Effector memory CD4-positive, alpha-beta T cell (primary cell): ENCODE measurements around the gene PCBP1.

Source experiments
- DNase-seq, 3 donors: peaks; one replicate each; pipeline ENCODE4 v3.0.0-alpha.2; 2020
- H3K27ac ChIP-seq: 2 replicates; pipeline ENCODE4 v1.7.0; 2013; ENCODE audit warnings: mild to moderate bottlenecking, low read length, moderate library complexity; ENCODE audit not compliant: insufficient read depth, poor library complexity, severe bottlenecking
- H3K27me3 ChIP-seq: replicated peaks from 2 replicates; pipeline ENCODE4 v1.7.0; 2013; ENCODE audit warnings: mild to moderate bottlenecking, low read length; ENCODE audit not compliant: insufficient read depth, control insufficient read depth, poor library complexity, severe bottlenecking
- H3K36me3 ChIP-seq: 2 replicates; pipeline ENCODE4 v1.7.0; 2013; ENCODE audit warnings: mild to moderate bottlenecking, low read length, moderate library complexity; ENCODE audit not compliant: control insufficient read depth, insufficient read depth
- H3K4me1 ChIP-seq: 2 replicates; pipeline ENCODE4 v1.7.0; 2013; ENCODE audit warnings: low read length, mild to moderate bottlenecking; ENCODE audit not compliant: control insufficient read depth, insufficient read depth, poor library complexity, severe bottlenecking
- H3K4me3 ChIP-seq: 2 replicates; pipeline ENCODE4 v1.7.0; 2013; ENCODE audit warnings: low read length, low read depth, mild to moderate bottlenecking; ENCODE audit not compliant: insufficient read depth, poor library complexity, severe bottlenecking
- H3K9me3 ChIP-seq: 2 replicates; pipeline ENCODE4 v1.7.0; 2013; ENCODE audit warnings: mild to moderate bottlenecking, low read length, moderate library complexity; ENCODE audit not compliant: control insufficient read depth
- total RNA-seq, 3 donors: gene quantifications; one replicate each; lab custom pipeline; 2026; lab: John Stamatoyannopoulos, UW

PCBP1 gene
- 105 to 135 (median 133) reads per million in 3 donors for total RNA-seq

DNA sequence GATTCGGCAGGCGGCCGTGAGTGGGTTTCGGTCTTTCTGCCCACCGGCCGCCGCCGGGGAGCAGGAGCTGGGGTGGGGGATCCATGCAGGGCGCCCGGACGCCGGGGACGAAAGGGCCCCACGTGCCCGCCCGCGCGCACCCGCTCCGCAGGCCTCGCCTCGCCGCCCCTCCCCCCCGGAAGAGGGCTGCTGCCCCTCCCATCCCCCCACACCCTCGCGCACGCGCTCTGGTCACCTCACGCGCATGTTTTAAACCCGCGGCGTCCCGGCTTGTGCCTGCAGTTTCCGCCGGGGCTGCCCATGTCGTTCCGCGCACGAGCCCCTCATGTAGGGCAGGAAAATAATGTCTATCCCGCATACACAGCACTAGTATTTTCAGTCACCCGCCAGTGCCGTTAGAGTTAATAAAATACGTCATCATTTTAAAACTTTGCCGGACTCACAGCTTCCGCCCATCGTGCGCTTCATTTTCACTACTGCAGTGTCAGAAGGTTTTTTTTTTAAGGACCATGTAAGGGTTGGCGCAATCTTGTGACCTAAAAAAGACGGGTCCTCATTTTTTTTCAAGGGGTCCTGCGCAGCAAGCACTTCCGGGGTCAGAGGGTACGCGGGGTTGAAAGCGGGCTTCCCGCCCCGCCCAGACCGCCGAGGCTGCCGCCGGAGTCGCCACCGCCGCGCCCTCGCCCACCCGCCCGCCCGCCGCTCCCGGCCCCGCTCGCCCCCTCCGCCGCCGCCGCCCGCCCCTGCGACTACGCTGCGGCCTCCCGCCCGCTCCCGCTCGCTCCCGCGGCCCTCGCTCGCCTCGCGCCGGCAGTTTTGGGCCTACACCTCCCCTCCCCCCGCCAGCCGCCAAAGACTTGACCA lies at the start of gene PCBP1:
PCBP1 (plus strand) TSS at position 640 of the 864 bp plus-strand sequence. CDS start 267 bp downstream, outside the sequence.
- Histone ChIP-seq H3K9me3 (no peaks in the 10 kb centered on the region), H3K27me3 (no peaks in the 10 kb centered on the region), H3K4me3 (peak within 1 kb of the TSS; percentile 78), H3K4me1 (peaks cover 64% of the 10 kb centered on the region), H3K36me3 (peaks cover 11% of the 10 kb centered on the region), H3K27ac (peak within 1 kb of the TSS; percentile 100)
- peak; percentile 89 to 95 (median 93) for DNase-seq

GRCh38 chr2:70039366-70039765 lies 47.9 kb upstream of the PCBP1 start:
- Histone ChIP-seq H3K27ac (no peak overlapping the region), H3K9me3 (no peaks in the 10 kb centered on the region), H3K36me3 (no peaks in the 10 kb centered on the region), H3K4me3 (no peak overlapping the region), H3K27me3 (no peaks in the 10 kb centered on the region), H3K4me1 (peaks cover 16% of the 10 kb centered on the region)
- DNase-seq = no peak

DNA sequence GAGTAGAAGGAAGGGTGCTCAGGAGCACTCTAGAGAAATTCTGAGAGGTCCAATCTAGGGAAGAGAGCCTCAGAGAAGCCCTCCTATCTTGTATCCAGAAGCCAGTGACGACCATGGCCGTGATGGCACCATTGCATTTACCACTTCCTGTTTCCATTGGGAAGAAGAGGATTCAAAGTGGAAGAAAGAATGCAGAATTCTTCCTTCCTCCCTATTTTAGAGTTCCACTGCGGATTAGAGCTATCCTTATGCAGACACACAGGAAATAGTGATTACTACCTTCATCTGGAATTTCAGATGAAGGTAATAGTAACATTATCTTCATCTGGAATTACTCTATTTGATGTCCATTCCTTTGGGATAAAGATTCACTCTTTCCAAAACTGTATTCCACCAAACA lies 45.6 kb upstream of the PCBP1 start:
- H3K27ac ChIP-seq = no peak overlapping the region
- no peak for DNase-seq
- peaks cover 20% of the 10 kb centered on the region for H3K4me1 ChIP-seq

DNA sequence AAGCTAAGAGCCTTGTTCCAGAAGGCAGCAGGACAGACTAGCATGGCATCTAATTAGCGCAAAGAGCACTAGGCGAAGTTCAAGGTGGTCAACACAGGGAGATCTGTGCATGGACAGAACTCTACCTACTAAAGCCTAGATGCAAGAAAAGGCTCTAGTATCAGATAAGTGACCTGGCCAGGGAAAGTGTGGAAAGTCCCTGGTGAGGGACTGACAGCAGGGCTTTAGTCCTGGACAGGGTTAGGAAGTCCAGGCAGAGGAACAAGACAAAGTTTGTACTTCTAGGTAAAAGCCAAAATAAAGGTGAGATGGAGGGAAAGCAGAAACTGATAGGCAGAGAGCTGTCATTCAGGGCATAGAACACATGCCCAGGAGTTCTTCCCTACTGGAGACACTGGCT lies 45.0 kb upstream of the PCBP1 start:
- peaks cover 20% of the 10 kb centered on the region for H3K4me1 ChIP-seq
- peaks cover 8% of the 10 kb centered on the region for H3K36me3 ChIP-seq
- H3K27me3 ChIP-seq = no peaks in the 10 kb centered on the region
- H3K27ac ChIP-seq = no peak overlapping the region
- no peaks in the 10 kb centered on the region for H3K9me3 ChIP-seq
- H3K4me3 ChIP-seq = no peak overlapping the region
- no peak for DNase-seq

More for the DNA sequence above, 45.6 kb upstream of the PCBP1 start:
- Histone ChIP-seq H3K9me3 (no peaks in the 10 kb centered on the region), H3K4me3 (no peak overlapping the region), H3K27me3 (no peaks in the 10 kb centered on the region), H3K36me3 (peaks cover 7% of the 10 kb centered on the region)

DNA sequence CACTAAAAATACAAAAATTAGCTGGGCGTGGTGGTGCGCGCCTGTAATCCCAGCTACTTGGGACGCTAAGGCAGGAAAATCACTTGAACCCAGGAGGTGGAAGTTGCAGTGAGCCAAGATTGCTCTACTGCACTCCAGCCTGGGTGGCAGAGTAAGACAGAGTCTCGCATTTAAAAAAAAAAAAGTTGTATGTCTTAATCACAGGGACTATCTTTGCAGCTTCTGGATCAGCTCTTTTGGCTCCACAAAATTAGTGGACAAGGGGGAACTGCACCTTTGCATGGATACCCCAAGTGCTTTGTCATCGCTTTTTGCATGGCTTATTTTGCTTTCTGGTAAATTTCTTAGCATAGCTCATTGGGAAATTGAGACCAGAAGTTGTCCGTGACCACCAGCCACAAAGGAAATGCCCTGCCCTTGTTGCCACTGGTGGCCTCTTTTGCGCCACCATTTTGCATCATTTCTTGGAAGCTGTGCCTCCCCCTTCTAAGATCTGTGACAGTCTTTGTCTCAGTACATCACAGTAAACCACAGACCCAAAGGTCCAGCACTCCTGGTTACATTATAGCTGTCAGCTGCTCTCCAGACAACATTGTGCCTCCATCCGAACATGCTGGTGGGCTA lies 43.9 kb upstream of the PCBP1 start:
- Histone ChIP-seq H3K4me3 (no peak overlapping the region), H3K27me3 (no peaks in the 10 kb centered on the region), H3K9me3 (no peaks in the 10 kb centered on the region), H3K36me3 (peaks cover 11% of the 10 kb centered on the region), H3K4me1 (peaks cover 20% of the 10 kb centered on the region), H3K27ac (no peak overlapping the region)
- no peak for DNase-seq

GRCh38 chr2:70044290-70045040 lies 42.8 kb upstream of the PCBP1 start:
- no peaks in the 10 kb centered on the region for H3K27me3 ChIP-seq
- no peak overlapping the region for H3K4me3 ChIP-seq
- peaks cover 20% of the 10 kb centered on the region for H3K4me1 ChIP-seq
- H3K9me3 ChIP-seq = no peaks in the 10 kb centered on the region
- H3K27ac ChIP-seq = no peak overlapping the region
- DNase-seq = no peak
- peaks cover 12% of the 10 kb centered on the region for H3K36me3 ChIP-seq

DNA sequence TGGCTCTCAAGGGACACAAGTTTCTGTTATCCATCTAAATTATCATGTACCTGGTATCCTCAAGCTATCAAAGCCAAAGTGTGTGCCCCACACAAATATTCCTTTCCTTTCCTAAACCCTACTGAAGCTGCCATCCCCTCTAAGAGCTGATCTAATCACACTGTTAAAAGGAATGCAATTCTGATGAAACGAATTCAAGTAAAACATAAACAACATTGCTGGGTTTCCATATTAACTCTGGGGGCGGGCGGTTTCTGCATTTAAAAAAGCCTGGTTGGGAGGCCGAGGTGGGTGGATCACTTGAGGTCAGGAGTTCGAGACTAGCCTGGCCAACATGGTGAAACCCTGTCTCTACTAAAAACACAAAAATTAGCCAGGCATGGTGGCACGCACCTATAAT lies 41.9 kb upstream of the PCBP1 start:
- H3K4me3 ChIP-seq = no peak overlapping the region
- DNase-seq = no peak
- no peaks in the 10 kb centered on the region for H3K9me3 ChIP-seq
- peaks cover 12% of the 10 kb centered on the region for H3K36me3 ChIP-seq
- peaks cover 20% of the 10 kb centered on the region for H3K4me1 ChIP-seq
- no peaks in the 10 kb centered on the region for H3K27me3 ChIP-seq
- no peak overlapping the region for H3K27ac ChIP-seq

- no peak overlapping the region for H3K27ac ChIP-seq
- peaks cover 12% of the 10 kb centered on the region for H3K36me3 ChIP-seq
- no peaks in the 10 kb centered on the region for H3K27me3 ChIP-seq
- peaks cover 20% of the 10 kb centered on the region for H3K4me1 ChIP-seq
- DNase-seq = no peak
- H3K4me3 ChIP-seq = no peak overlapping the region
- H3K9me3 ChIP-seq = no peaks in the 10 kb centered on the region
Observed at GRCh38 chr2:70045932-70046331, 41.3 kb upstream of the PCBP1 start.

- DNase-seq = no peak
- peaks cover 12% of the 10 kb centered on the region for H3K36me3 ChIP-seq
- no peak overlapping the region for H3K4me3 ChIP-seq
- H3K4me1 ChIP-seq = peaks cover 20% of the 10 kb centered on the region
- H3K27me3 ChIP-seq = no peaks in the 10 kb centered on the region
- H3K9me3 ChIP-seq = no peaks in the 10 kb centered on the region
- no peak overlapping the region for H3K27ac ChIP-seq
Observed at GRCh38 chr2:70046534-70046933, 40.7 kb upstream of the PCBP1 start.
